ENCODE results near the gene KLHL25.

KLHL25 gene

DNA sequence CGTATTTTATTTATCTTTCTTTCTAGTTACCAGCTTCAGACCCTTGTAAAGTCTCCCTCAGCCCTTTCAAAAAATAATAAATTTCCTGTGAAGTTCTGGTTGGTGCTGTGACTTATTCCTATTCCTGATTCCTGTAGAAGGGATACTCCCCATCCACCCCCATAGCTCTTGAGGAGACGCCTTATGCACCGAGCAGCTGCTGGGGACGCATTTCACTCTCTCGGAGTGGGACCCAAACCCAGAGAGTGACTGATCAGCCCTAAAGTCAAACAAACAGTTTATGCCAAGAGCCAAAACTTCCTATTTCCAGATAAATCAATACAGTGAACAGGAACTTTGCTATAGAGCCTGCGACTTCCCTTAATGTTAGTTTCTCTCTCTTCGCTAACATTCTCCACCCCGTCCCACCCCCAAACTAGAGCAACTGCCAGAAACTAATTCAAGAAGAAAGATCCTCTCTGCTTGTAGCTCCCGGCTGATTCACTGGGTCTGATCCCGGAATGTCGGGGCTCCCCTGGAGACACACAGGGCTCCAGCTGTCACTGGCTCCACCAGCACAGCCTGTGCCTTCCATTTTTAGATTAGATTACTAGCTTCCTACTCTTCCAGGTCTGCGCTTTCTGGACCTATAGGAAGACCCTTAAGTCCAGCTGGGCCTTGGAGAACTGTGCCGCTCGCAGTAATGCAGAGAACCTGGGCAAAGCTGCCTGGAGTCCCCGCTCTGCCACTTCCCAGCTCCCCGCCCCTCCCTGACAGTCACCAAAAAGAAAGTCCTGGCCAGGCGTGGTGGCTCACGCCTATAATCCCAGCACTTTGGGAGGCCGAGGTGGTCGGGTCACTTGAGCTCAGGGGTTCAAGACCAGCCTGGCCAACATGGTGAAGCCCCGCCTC is 45.2 kb downstream of the KLHL25 start:
- TF ChIP-seq HDGF (IDR thresholded peaks at IDR 0.05; ENCODE audit: borderline replicate concordance) = no peak
- no peak for TF ChIP-seq TARDBP (IDR thresholded peaks at IDR 0.05)
- no peak for TF ChIP-seq SP1 (IDR thresholded peaks at IDR 0.05)
- no peak for TF ChIP-seq ZNF384 (IDR thresholded peaks at IDR 0.05)
- no peak for TF ChIP-seq FOXK2 (IDR thresholded peaks at IDR 0.05)
- TF ChIP-seq, protein P1, sequence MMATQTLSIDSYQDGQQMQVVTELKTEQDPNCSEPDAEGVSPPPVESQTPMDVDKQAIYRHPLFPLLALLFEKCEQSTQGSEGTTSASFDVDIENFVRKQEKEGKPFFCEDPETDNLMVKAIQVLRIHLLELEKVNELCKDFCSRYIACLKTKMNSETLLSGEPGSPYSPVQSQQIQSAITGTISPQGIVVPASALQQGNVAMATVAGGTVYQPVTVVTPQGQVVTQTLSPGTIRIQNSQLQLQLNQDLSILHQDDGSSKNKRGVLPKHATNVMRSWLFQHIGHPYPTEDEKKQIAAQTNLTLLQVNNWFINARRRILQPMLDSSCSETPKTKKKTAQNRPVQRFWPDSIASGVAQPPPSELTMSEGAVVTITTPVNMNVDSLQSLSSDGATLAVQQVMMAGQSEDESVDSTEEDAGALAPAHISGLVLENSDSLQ (IDR thresholded peaks at IDR 0.05) = no peak
- ChIA-PET POLR2A (no interaction called here), CTCF (no interaction called here)
- no peak for DNase-seq (ENCODE audit: extremely low spot score)

DNA sequence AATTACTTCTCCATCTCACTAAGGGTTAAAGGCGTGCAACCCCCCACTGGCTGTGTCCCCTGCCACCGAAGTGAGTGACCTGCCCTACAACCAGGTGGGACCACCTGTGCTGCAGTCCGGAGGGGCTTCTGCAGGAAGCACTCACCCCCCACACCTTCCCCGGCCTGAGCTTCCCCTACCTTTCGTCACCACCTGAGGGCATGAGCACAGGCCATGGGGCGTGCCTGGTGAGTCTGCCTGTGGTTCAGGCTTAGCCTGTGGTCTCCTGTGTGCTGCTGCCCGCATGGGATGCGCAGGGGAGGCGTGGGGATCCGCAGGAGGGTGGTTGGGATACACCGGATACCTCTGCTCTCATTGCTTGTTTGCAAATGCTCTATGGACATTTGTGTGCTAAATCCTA is 46.0 kb downstream of the KLHL25 start:
- TF ChIP-seq HDGF (IDR thresholded peaks at IDR 0.05; ENCODE audit: borderline replicate concordance) (no peak), BHLHE40 (IDR thresholded peaks at IDR 0.05; ENCODE audit: borderline replicate concordance) (no peak), FOXM1 (IDR thresholded peaks at IDR 0.05; ENCODE audit: borderline replicate concordance) (no peak), ZNF384 (IDR thresholded peaks at IDR 0.05) (no peak), NFRKB (IDR thresholded peaks at IDR 0.05) (no peak), L3MBTL2 (conservative IDR thresholded peaks at IDR 0.05) (no peak), SP1 (IDR thresholded peaks at IDR 0.05) (no peak), FOXK2 (IDR thresholded peaks at IDR 0.05) (no peak), ELF4 (IDR thresholded peaks at IDR 0.05) (no peak), ARNT (IDR thresholded peaks at IDR 0.05) (no peak), TARDBP (IDR thresholded peaks at IDR 0.05) (no peak), SUZ12 (IDR thresholded peaks at IDR 0.05) (no peak), FOXA1 (IDR thresholded peaks at IDR 0.05) (no peak), LEF1 (IDR thresholded peaks at IDR 0.05; ENCODE audit: borderline replicate concordance) (no peak), CTBP1 (IDR thresholded peaks at IDR 0.05; ENCODE audit: borderline replicate concordance) (no peak)
- TF ChIP-seq, protein P1 (IDR thresholded peaks at IDR 0.05) = no peak
- ChIA-PET POLR2A (no interaction called here), CTCF (no interaction called here)
- no peak for DNase-seq (ENCODE audit: extremely low spot score)

DNA sequence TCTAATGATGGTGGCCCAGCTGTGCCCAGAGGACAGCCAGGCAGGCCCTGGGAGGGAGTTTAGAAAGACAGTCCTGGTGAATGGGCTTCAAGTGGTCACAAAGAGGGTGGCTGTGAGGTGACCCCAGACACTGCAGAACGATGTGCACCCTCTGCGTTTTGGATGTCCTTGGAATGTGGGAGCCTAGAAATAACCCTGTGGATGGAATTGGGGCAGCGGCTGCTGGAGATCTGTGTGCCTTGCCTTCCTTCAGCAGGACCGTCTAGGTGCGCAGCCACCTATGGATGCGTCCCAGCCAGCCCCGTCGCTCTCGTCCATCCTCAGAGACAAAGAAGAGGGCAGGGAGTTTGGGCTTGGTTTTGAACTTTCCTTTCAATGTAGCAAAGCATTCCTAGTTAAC is 46.5 kb downstream of the KLHL25 start:
- CTCF ChIA-PET = no interaction called here
- POLR2A ChIA-PET = no interaction called here
- no peak for DNase-seq (ENCODE audit: extremely low spot score)
- TF ChIP-seq ARNT (IDR thresholded peaks at IDR 0.05) (no peak), FOXM1 (IDR thresholded peaks at IDR 0.05; ENCODE audit: borderline replicate concordance) (no peak), SP1 (IDR thresholded peaks at IDR 0.05) (no peak), L3MBTL2 (conservative IDR thresholded peaks at IDR 0.05) (no peak), SUZ12 (IDR thresholded peaks at IDR 0.05) (no peak), NFRKB (IDR thresholded peaks at IDR 0.05) (no peak), ZNF384 (IDR thresholded peaks at IDR 0.05) (no peak)

DNA sequence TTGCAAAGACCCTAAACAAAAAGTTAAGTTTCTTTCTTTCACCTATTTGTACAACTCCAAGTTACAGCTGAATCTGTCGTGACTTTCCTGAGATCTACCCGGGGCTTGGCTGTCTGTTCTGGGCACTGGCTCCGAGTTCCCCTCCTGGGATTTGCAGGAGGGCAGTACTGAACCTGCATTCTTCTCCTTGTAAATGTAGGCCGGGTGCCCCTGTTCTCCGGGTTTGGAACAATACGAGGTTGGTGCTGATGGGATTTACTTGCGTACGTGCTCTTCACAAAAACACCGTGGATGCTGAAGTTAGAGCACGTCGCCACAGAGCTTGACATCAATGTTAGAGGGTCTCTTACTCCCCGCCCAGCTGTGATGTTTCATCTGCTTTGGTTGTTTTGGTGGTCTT is 48.1 kb downstream of the KLHL25 start:
- DNase-seq (ENCODE audit: extremely low spot score) = no peak
- TF ChIP-seq CTBP1 (IDR thresholded peaks at IDR 0.05; ENCODE audit: borderline replicate concordance) = no peak
- TF ChIP-seq, protein P1 (IDR thresholded peaks at IDR 0.05) = no peak
- no peak for TF ChIP-seq SP1 (IDR thresholded peaks at IDR 0.05)
- no peak for TF ChIP-seq L3MBTL2 (conservative IDR thresholded peaks at IDR 0.05)
- TF ChIP-seq ELF4 (IDR thresholded peaks at IDR 0.05) = no peak
- no peak for TF ChIP-seq HDGF (IDR thresholded peaks at IDR 0.05; ENCODE audit: borderline replicate concordance)
- no peak for TF ChIP-seq FOXA1 (IDR thresholded peaks at IDR 0.05)
- no peak for TF ChIP-seq LEF1 (IDR thresholded peaks at IDR 0.05; ENCODE audit: borderline replicate concordance)
- ChIA-PET POLR2A (no interaction called here), CTCF (interaction anchor here (0.7 kb wide), 1 partner anchor 112 kb away, joined by 3 read pairs; no protein-coding TSS in a partner anchor)

DNA sequence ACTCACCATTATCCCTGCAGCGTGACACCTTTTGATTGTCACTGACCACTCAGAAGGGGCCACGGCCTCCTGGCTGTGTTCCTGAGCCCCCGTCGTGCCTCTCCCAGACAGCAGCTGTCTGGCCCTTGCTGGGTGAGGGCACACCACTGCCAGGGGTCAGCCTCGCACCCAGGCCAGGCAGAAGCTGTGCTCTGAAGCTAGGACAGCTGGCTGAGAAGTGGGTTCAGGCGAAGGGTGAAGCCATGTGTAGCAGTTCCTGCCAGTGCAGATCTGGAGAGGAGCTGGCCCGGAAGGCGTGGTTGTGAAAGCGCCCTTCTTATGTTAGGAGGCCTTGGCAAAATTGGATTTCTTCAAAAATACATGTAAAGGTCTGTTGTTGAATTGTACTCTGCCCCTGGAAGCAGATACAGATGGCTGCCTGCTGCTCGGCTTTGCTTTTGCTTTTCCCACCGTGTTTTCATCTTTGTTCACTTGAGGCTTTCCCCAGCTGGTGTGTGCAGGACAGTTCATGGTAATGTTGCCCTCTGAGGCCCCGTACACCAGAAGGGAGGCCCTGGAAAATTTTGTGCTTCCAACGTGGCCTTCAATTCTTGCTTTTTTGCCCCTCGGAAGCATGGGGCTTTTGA is 49.1 kb downstream of the KLHL25 start:
- TF ChIP-seq FOXA1 (IDR thresholded peaks at IDR 0.05) (no peak), FOXM1 (IDR thresholded peaks at IDR 0.05; ENCODE audit: borderline replicate concordance) (no peak), TARDBP (IDR thresholded peaks at IDR 0.05) (no peak), CTBP1 (IDR thresholded peaks at IDR 0.05; ENCODE audit: borderline replicate concordance) (no peak), HDGF (IDR thresholded peaks at IDR 0.05; ENCODE audit: borderline replicate concordance) (no peak), FOXK2 (IDR thresholded peaks at IDR 0.05) (no peak), SP1 (IDR thresholded peaks at IDR 0.05) (no peak), ZNF384 (IDR thresholded peaks at IDR 0.05) (no peak), SUZ12 (IDR thresholded peaks at IDR 0.05) (no peak), BHLHE40 (IDR thresholded peaks at IDR 0.05; ENCODE audit: borderline replicate concordance) (no peak)
- no peak for DNase-seq (ENCODE audit: extremely low spot score)
- ChIA-PET POLR2A (no interaction called here), CTCF (no interaction called here)

DNA sequence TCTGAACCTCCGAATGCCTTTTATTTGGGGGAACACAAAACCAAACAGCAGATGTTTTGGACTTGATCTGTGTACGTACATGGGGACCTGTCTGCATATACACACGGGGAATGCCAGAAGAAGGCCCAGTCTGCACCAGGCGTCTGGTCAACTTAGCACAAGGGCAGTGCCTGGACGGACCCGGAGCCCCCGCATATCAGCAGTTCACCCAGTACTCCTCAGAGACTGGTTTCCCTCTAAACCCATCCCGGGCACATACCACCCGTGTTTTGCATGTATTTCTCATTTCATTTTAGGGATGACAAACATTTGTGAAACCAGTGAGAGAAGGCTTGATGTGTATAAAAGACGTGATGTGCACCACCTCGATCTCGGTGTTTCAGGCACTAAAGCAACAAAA is 49.7 kb downstream of the KLHL25 start:
- CTCF ChIA-PET = no interaction called here
- TF ChIP-seq ELF4 (IDR thresholded peaks at IDR 0.05) (no peak), SP1 (IDR thresholded peaks at IDR 0.05) (no peak), TARDBP (IDR thresholded peaks at IDR 0.05) (no peak), CTBP1 (IDR thresholded peaks at IDR 0.05; ENCODE audit: borderline replicate concordance) (no peak), L3MBTL2 (conservative IDR thresholded peaks at IDR 0.05) (no peak), ARNT (IDR thresholded peaks at IDR 0.05) (no peak), BHLHE40 (IDR thresholded peaks at IDR 0.05; ENCODE audit: borderline replicate concordance) (no peak), SUZ12 (IDR thresholded peaks at IDR 0.05) (no peak), FOXM1 (IDR thresholded peaks at IDR 0.05; ENCODE audit: borderline replicate concordance) (no peak), FOXA1 (IDR thresholded peaks at IDR 0.05) (no peak), NFRKB (IDR thresholded peaks at IDR 0.05) (no peak), ZNF384 (IDR thresholded peaks at IDR 0.05) (no peak), FOXK2 (IDR thresholded peaks at IDR 0.05) (no peak), HDGF (IDR thresholded peaks at IDR 0.05; ENCODE audit: borderline replicate concordance) (no peak)
- TF ChIP-seq, protein P1 (IDR thresholded peaks at IDR 0.05) = no peak
- POLR2A ChIA-PET = no interaction called here
- DNase-seq (ENCODE audit: extremely low spot score) = no peak

Measured in HEK293T (cell line).